Fibroblast of villous mesenchyme (primary cell): ENCODE data around the gene CYP4F22. TPM values are rescaled to one million over a fixed set of nuclear protein-coding genes. Genes with fewer than 3 reads are reported as not detected.

Experiments used
- DNase-seq: peaks from one replicate; pipeline ENCODE4 v3.0.0-alpha.2; 2010; ENCODE audit warnings: low read depth
- H3K4me3 ChIP-seq: 2 replicates; pipeline ENCODE4 v1.5.1; 2011; ENCODE audit warnings: low read depth, mild to moderate bottlenecking, low read length
- total RNA-seq: library from RNA; depleted of rRNA; stranded (reverse); fragments of >200 nt; gene quantifications from 2 replicates; pipeline ENCODE4 v1.2.3, GENCODE V29; 2012
- TF ChIP-seq, protein P1 (sequence below): IDR thresholded peaks from 2 replicates; pipeline ENCODE4 v1.5.1; 2012; ENCODE audit warnings: low read depth, mild to moderate bottlenecking, low read length; ENCODE audit not compliant: insufficient read depth

CYP4F22 gene
- total RNA-seq, 1 donor: not detected

DNA sequence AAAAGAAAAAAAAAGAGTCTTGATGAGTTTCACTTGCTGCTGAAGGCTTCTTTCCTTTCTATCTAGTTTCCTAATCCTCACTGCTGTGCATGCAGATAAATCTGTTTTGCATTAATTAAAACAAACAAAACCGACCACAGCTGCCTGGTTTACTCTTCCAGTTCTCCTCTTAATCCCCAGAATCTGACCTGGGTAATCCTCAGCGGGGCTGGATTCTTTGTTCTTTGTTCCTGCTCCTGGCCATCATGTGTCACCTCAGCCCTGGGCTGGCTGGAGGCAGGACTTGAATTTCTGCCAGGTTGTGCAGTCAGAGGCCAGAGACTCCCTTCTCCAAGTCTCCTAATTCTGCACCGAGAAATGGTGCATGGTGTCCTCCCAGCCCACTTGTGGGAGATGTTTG lies 54.5 kb downstream of the CYP4F22 start:
- TF ChIP-seq, protein P1, sequence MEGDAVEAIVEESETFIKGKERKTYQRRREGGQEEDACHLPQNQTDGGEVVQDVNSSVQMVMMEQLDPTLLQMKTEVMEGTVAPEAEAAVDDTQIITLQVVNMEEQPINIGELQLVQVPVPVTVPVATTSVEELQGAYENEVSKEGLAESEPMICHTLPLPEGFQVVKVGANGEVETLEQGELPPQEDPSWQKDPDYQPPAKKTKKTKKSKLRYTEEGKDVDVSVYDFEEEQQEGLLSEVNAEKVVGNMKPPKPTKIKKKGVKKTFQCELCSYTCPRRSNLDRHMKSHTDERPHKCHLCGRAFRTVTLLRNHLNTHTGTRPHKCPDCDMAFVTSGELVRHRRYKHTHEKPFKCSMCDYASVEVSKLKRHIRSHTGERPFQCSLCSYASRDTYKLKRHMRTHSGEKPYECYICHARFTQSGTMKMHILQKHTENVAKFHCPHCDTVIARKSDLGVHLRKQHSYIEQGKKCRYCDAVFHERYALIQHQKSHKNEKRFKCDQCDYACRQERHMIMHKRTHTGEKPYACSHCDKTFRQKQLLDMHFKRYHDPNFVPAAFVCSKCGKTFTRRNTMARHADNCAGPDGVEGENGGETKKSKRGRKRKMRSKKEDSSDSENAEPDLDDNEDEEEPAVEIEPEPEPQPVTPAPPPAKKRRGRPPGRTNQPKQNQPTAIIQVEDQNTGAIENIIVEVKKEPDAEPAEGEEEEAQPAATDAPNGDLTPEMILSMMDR: no peak
- H3K4me3 ChIP-seq: no peak overlapping the region
- DNase-seq: peak; percentile 51

DNA sequence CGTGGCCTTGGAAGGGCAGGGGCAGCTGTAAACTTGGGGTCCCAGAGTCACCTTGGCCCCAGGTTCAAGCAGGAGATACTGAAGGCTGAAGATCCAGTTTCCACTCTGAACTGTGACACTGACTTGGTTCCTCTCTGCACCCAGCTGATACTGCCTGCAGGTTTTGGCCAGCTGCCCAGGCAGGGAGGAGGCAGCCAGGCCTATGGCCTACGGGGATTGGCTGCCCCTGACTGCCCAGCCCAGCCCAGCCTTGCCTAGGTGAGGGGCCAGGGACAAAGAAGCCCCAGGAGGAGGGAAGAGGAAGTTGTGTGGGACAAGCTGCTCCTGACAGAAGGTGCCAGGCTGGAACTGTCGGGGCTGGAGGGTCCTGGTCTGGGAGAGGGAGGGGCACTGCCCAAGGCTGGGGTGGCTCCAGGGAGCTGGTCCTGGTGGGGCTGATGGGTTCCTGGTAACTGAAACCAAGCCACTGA lies 55.0 kb downstream of the CYP4F22 start:
- no peak for DNase-seq
- no peak overlapping the region for H3K4me3 ChIP-seq
- TF ChIP-seq, protein P1: no peak

DNA sequence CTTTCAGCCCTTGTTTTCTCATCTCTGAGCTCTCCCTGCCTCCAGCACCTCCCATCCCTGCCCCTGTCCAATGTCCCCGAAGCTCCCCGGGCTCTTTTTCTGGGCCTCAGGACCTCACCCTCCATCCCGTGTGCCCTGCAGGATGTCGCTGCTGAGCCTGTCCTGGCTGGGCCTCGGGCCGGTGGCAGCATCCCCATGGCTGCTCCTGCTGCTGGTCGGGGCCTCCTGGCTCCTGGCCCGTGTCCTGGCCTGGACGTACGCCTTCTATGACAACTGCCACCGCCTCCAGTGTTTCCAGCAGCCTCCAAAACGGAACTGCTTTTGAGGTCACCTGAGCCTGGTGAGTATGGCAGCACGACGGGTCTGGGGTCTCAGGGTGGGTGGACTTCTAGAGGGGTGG lies 55.6 kb downstream of the CYP4F22 start:
- H3K4me3 ChIP-seq: no peak overlapping the region
- TF ChIP-seq, protein P1: no peak
- no peak for DNase-seq

DNA sequence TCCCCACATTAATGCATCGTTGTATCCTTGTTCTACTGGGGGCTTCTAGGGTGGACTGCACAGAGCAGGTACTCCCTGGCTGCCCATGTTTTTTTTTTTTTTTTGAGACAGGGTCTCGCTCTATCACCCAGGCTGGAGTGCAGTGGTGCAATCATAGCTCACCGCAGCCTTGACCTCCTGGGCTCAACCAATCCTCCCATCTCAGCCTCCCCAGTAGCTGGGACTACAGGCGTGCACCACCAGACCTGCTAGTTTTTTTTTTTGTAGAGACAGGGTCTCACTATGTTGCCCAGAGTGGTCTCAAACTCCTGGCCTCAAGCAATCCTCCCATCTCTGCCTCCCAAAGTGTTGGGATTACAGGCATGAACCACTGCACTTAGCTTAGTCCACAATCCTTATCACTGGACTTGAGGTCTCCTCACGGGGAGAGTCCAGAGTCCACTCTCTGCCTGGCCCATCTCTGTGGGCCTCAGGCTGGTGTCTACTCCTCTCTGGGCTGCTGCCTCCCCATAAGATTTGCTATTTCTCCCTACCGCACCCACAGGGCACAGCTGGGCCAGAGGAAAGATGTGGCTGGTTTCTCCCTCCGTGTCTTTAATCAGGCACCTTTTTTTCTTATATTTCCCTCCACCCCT lies 56.3 kb downstream of the CYP4F22 start:
- H3K4me3 ChIP-seq: no peak overlapping the region
- TF ChIP-seq, protein P1: no peak
- DNase-seq: no peak

DNA sequence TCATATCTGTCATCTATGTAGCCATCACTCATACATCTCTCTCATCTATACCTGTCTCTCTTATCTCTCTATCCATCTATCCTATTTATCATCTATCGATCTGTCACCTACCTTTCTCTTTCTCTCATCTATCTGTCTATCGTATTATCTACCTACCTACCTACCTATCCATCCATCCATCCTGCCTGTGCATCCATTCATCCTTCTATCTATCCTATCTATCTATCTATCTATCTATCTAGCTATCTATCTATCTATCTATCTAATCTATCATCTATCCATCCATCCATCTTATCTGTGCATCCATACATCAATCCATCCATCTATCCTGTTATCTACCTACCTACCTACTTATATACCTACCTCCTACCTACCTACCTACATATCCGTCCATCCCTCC lies 62.1 kb downstream of the CYP4F22 start:
- DNase-seq: no peak
- TF ChIP-seq, protein P1: no peak

DNA sequence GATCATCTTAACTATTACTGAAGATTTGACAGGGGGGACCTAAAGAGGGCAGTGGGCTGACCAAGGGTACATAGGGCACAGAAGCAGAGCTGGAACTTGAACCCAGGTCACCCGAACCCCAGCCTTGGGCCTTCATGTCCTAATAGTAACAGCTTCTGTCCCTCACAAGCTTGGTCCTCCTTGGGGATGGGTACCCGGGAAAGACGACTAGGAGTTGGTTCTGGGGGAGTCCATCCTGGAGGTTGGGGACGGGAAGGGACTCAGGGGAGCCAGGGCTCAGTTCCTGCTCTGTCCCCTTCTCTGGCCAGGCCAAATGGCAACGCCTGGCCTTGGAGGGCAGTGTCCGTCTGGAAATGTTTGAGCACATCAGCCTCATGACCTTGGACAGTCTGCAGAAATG lies 67.1 kb downstream of the CYP4F22 start:
- no peak overlapping the region for H3K4me3 ChIP-seq
- TF ChIP-seq, protein P1: no peak
- DNase-seq: no peak

More for the DNA sequence above, 62.1 kb downstream of the CYP4F22 start:
- H3K4me3 ChIP-seq: no peak overlapping the region

DNA sequence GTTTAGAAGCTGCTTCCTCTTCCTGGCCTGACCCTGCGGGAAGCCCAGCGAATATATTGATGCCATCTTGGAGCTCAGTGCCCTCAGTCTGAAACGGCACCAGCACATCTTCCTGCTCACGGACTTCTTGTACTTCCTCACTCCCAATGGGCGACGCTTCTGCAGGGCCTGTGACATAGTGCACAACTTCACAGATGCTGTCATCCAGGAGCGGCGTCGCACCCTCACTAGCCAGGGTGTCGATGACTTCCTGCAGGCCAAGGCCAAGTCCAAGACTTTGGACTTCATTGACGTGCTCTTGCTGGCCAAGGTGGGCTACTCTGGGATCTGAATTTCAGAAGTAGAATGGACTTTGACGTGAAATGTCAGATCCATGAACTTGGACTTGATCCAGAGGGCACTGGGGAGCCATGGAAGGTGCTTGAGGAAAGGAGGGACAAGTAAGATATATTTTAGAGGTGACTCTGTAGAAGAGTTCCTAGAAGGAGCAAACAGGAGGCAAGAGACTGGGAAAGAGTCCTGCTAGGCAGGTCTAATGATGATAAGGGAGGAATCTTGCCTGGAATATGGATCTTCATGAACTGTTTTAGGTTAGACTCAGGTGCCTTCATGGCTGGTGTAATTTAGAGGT lies 68.3 kb downstream of the CYP4F22 start:
- DNase-seq: no peak
- TF ChIP-seq, protein P1: no peak
- H3K4me3 ChIP-seq: no peak overlapping the region
